Esophagus squamous epithelium (tissue), 4 donors: ENCODE measurements around the gene EN2.

ENCODE experiments used
- CTCF ChIP-seq, 6 experiments: fragments of 450-650 bp in 4 of 6; fragments of 200-600 bp in 2 of 6; sonication (generic) in 2 of 6; IDR thresholded peaks; one replicate each; pipeline ENCODE4 v1.5.1; 2016 to 2019; ENCODE audit warnings: antibody characterized with exemption in 6 of 6, mild to moderate bottlenecking in 4 of 6, moderate library complexity in 4 of 6
- POLR2A ChIP-seq, 4 donors: fragments of 450-650 bp; IDR thresholded peaks; one replicate each; pipeline ENCODE4 v1.6.1; 2017; ENCODE audit warnings: antibody characterized with exemption in 4 of 4, mild to moderate bottlenecking in 4 of 4, moderate library complexity in 3 of 4

DNA sequence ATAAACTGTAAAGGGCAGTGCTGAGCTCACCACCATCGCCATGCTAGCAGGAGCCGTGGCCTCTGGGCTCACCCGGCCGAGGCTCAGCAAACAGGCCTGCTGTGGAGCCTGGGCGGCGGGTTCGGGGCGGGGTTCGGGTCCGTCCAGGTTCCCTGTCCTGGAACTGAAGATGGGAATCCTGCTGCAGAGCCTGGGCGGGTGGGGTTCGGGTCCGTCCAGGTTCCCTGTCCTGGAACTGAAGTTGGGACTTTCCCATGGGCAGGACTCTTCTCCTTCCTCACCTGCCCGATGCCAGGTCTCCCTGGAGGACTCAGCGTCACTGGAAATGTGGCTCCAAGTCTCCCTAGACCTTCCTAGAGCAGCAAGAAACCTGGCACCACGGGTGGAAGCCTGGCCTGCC lies 36.6 kb downstream of the EN2 start:
- TF ChIP-seq POLR2A (IDR thresholded peaks at IDR 0.05) (no peak), CTCF (IDR thresholded peaks at IDR 0.05) (no peak)
